COLO668 (cell line): ENCODE results near the gene TGM6.
"Not testable (repeated sequence)": the region's sequence is repeated elsewhere in the genome, so short reads cannot be mapped to it uniquely, and the experiment has no call there.

ENCODE experiments used
- DNase-seq: peaks from one replicate; lab custom pipeline; 2025; ENCODE audit not compliant: unreplicated experiment; lab: John Stamatoyannopoulos, UW

The TGM6 gene

GRCh38 chr20:2397595-2398145, 17.0 kb downstream of the TGM6 start:
- no peak for DNase-seq

GRCh38 chr20:2398449-2398848, 17.7 kb downstream of the TGM6 start:
- DNase-seq, result no peak

- DNase-seq, result no peak
These were observed 18.7 kb downstream of the TGM6 start for GRCh38 chr20:2399390-2399789.

- DNase-seq, result no peak
These were observed 19.6 kb downstream of the TGM6 start for GRCh38 chr20:2400290-2400689.

GRCh38 chr20:2401527-2401926, 20.8 kb downstream of the TGM6 start:
- DNase-seq, result no peak

GRCh38 chr20:2402271-2402980, 21.7 kb downstream of the TGM6 start:
- no peak for DNase-seq

- DNase-seq, result no peak
These were observed 22.8 kb downstream of the TGM6 start for GRCh38 chr20:2403291-2404052.

GRCh38 chr20:2405693-2406065, 25.0 kb downstream of the TGM6 start:
- no peak for DNase-seq

- not testable (repeated sequence) for DNase-seq
These were observed 26.7 kb downstream of the TGM6 start for GRCh38 chr20:2407355-2407754.

GRCh38 chr20:2408111-2408510, 27.4 kb downstream of the TGM6 start:
- no peak for DNase-seq

GRCh38 chr20:2416541-2417212, 36.0 kb downstream of the TGM6 start:
- no peak for DNase-seq

GRCh38 chr20:2417213-2417541, 36.5 kb downstream of the TGM6 start:
- no peak for DNase-seq

- DNase-seq, result no peak
These were observed 37.7 kb downstream of the TGM6 start for GRCh38 chr20:2418388-2418787.

GRCh38 chr20:2420510-2420909, 39.8 kb downstream of the TGM6 start:
- no peak for DNase-seq

- no peak for DNase-seq
These were observed 40.5 kb downstream of the TGM6 start for GRCh38 chr20:2421247-2421646.

GRCh38 chr20:2429051-2429450, 48.4 kb downstream of the TGM6 start:
- no peak for DNase-seq

- DNase-seq, result no peak
These were observed 49.8 kb downstream of the TGM6 start for GRCh38 chr20:2430538-2430937.

- no peak for DNase-seq
These were observed 50.5 kb downstream of the TGM6 start for GRCh38 chr20:2431185-2431584.

GRCh38 chr20:2446845-2447244, 66.1 kb downstream of the TGM6 start:
- DNase-seq, result no peak

GRCh38 chr20:2449386-2449785, 68.7 kb downstream of the TGM6 start:
- DNase-seq, result no peak

- no peak for DNase-seq
These were observed 70.7 kb downstream of the TGM6 start for GRCh38 chr20:2451422-2451821.
